ENCODE measurements around the gene CNPPD1.
A peak's percentile ranks its signal among the peaks of the same experiment; 100 is the strongest.
"Not testable (repeated sequence)": the region's sequence is repeated elsewhere in the genome, so short reads cannot be mapped to it uniquely, and the experiment has no call there.

Gene CNPPD1

GRCh38 chr2:219207884-219208740 lies 31.4 kb upstream of the CNPPD1 start:
- DNase-seq (ENCODE audit: low spot score): no peak

- no peak for DNase-seq (ENCODE audit: low spot score)
Measured at GRCh38 chr2:219207134-219207883, 30.6 kb upstream of the CNPPD1 start.

GRCh38 chr2:219206328-219207133 lies 29.8 kb upstream of the CNPPD1 start, which contains the start of gene ZFAND2B:
Gene ZFAND2B (plus strand): TSS chr2:219206782. CDS start chr2:219206988, 206 bp downstream.
- DNase-seq (ENCODE audit: low spot score): peak; percentile 96

- no peak for DNase-seq (ENCODE audit: low spot score)
Measured at GRCh38 chr2:219205981-219206327, 29.2 kb upstream of the CNPPD1 start.

- no peak for DNase-seq (ENCODE audit: low spot score)
Measured at GRCh38 chr2:219205165-219205538, 28.4 kb upstream of the CNPPD1 start.

GRCh38 chr2:219204425-219205164 lies 27.9 kb upstream of the CNPPD1 start:
- DNase-seq (ENCODE audit: low spot score): no peak

- DNase-seq (ENCODE audit: low spot score): not testable (repeated sequence)
Measured at GRCh38 chr2:219201331-219201730, 24.6 kb upstream of the CNPPD1 start.

- DNase-seq (ENCODE audit: low spot score): not testable (repeated sequence)
Measured at GRCh38 chr2:219200502-219201326, 24.0 kb upstream of the CNPPD1 start.

- DNase-seq (ENCODE audit: low spot score): no peak
Measured at GRCh38 chr2:219199470-219200211, 22.9 kb upstream of the CNPPD1 start.

GRCh38 chr2:219198974-219199373 lies 22.2 kb upstream of the CNPPD1 start:
- no peak for DNase-seq (ENCODE audit: low spot score)

- no peak for DNase-seq (ENCODE audit: low spot score)
Measured at GRCh38 chr2:219197388-219197787, 20.7 kb upstream of the CNPPD1 start.

- no peak for DNase-seq (ENCODE audit: low spot score)
Measured at GRCh38 chr2:219186754-219187456, 10.2 kb upstream of the CNPPD1 start.

- DNase-seq (ENCODE audit: low spot score): no peak
Measured at GRCh38 chr2:219184121-219184520, 7.4 kb upstream of the CNPPD1 start.

- no peak for DNase-seq (ENCODE audit: low spot score)
Measured at GRCh38 chr2:219183151-219183772, 6.5 kb upstream of the CNPPD1 start.

GRCh38 chr2:219182331-219183150 lies 5.8 kb upstream of the CNPPD1 start:
- no peak for DNase-seq (ENCODE audit: low spot score)

- DNase-seq (ENCODE audit: low spot score): no peak
Measured at GRCh38 chr2:219181531-219181930, 4.8 kb upstream of the CNPPD1 start.

- no peak for DNase-seq (ENCODE audit: low spot score)
Measured at GRCh38 chr2:219180961-219181360, 4.2 kb upstream of the CNPPD1 start.

Data from ecto neural progenitor cell (in vitro differentiated cells).